GM12873 (cell line): Measurements from ENCODE around the gene ZC2HC1C.

ENCODE experiments used
- TF ChIP-seq, protein P1 (sequence below): IDR thresholded peaks from 2 replicates; pipeline ENCODE4 v1.5.1; 2012; ENCODE audit warnings: low read depth, mild to moderate bottlenecking, moderate library complexity, low read length, control low read depth; ENCODE audit not compliant: insufficient read depth; ENCODE audit errors: missing control alignments

ZC2HC1C gene

GRCh38 chr14:75046899-75047298 lies 22.5 kb upstream of the ZC2HC1C start:
- TF ChIP-seq, protein P1, sequence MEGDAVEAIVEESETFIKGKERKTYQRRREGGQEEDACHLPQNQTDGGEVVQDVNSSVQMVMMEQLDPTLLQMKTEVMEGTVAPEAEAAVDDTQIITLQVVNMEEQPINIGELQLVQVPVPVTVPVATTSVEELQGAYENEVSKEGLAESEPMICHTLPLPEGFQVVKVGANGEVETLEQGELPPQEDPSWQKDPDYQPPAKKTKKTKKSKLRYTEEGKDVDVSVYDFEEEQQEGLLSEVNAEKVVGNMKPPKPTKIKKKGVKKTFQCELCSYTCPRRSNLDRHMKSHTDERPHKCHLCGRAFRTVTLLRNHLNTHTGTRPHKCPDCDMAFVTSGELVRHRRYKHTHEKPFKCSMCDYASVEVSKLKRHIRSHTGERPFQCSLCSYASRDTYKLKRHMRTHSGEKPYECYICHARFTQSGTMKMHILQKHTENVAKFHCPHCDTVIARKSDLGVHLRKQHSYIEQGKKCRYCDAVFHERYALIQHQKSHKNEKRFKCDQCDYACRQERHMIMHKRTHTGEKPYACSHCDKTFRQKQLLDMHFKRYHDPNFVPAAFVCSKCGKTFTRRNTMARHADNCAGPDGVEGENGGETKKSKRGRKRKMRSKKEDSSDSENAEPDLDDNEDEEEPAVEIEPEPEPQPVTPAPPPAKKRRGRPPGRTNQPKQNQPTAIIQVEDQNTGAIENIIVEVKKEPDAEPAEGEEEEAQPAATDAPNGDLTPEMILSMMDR = no peak

GRCh38 chr14:75047506-75047905 lies 21.9 kb upstream of the ZC2HC1C start:
- TF ChIP-seq, protein P1 = no peak

DNA sequence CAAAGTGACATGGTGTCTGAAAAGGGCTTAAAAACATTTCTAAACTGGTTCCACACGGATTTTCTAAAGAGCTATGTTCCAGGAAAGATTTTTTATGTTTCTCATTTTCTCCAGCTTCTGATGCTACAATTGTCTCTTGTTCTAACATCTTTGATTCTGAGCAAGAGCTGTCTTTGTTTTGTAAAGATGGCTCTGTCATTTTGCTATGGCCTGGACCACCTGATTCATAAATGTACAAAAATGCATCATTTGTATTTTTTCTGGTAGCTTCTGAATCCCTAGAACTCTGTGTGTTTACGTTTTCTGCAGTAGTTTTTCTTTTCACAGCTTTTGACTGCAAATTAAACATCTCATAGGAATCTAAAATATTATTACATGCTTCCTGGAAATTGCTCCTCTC lies 21.3 kb upstream of the ZC2HC1C start:
- TF ChIP-seq, protein P1 = no peak

GRCh38 chr14:75049136-75049535 lies 20.3 kb upstream of the ZC2HC1C start:
- TF ChIP-seq, protein P1 = no peak

- TF ChIP-seq, protein P1 = no peak
These were observed 19.7 kb upstream of the ZC2HC1C start for GRCh38 chr14:75049731-75050201.

DNA sequence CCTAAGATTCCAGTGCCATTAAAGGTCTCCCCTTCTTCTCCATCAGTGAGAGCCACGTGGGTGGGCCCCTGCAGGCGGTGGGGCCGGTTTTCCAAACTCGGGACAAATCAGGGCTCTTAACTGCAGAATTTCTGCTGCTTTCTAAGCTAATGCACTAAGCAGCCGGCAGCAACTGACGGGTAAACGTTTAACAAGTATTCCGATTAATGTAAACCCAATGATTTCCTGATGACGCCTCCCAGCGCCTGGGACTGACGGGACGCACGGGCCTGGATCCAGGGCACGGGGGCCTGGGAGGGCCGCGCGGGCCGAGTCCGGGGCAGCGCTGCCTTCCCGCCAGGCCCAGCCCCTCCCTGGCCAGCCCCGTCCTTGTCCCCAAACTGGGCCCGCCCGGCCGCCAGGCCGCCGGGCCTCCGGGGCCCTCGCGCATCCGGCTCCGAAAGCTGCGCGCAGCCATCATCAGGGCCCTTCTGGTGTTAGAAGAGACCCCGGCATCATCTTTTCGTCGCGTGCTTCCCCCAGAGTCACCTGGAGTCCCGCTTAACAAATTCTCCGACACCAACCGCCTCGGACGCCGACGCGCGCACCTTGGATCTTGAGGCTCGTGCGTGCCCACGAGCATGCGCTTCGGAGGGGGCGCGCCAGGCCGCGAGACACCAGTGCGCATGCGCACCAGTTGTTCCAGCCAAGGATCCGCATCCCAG lies 18.4 kb upstream of the ZC2HC1C start, which contains the start of gene MLH3:
MLH3 (minus strand) TSS at position 616 of the 704 bp plus-strand sequence. CDS start 1,812 bp downstream, outside the sequence.
- TF ChIP-seq, protein P1 = no peak

- TF ChIP-seq, protein P1 = no peak
These were observed 17.9 kb upstream of the ZC2HC1C start for GRCh38 chr14:75051556-75051899.
